ENCODE results near the gene MT1F. TPM values are rescaled to one million over a fixed set of nuclear protein-coding genes. Genes with fewer than 3 reads are reported as not detected.
A peak's percentile ranks its signal among the peaks of the same experiment; 100 is the strongest.

The MT1F gene
- total and polyA plus RNA-seq, 11 donors: 1.3 to 8.1 (median 1.9) TPM; not detected in 2

GRCh38 chr16:56684256-56684925, 26.6 kb downstream of the MT1F start:
- H3K27ac ChIP-seq: peak overlapping the region in 7 of 12 donors; percentile 9 to 88 (median 53)
- intact Hi-C loops (cut with DNase I): loop anchor here in 7 of 10 donors (5.0 kb wide), 4 partner anchors 47 to 162 kb away; partner anchors contain the start of genes MT2A (in 6 of the 7), BBS2 (in 1 of the 7), MT1A (in 1 of the 7) and MT1E (in 1 of the 7)
- 69 to 84% (median 79%) methylated on average over 4 of the region's 4 CpGs for WGBS, 4 donors
- TF ChIP-seq POLR2A (IDR thresholded peaks at IDR 0.05) (no peak), CTCF (IDR thresholded peaks at IDR 0.05) (no peak)
- ATAC-seq (no peak), DNase-seq (no peak)
- H3K4me3 ChIP-seq: peak overlapping the region in 2 of 12 donors; percentile 63 to 68
- H3K27me3 ChIP-seq: no peaks in the 10 kb centered on the region
- peaks cover 0 to 51% (median 23%) of the 10 kb centered on the region in 12 donors for H3K4me1 ChIP-seq
- H3K36me3 ChIP-seq: no peaks in the 10 kb centered on the region
- peaks cover 0 to 9% (median 0%) of the 10 kb centered on the region in 12 donors for H3K9me3 ChIP-seq

- H3K27me3 ChIP-seq: no peaks in the 10 kb centered on the region
- no peaks in the 10 kb centered on the region for H3K36me3 ChIP-seq
- DNase-seq: no peak
- intact Hi-C loops (cut with DNase I): loop anchor here in 7 of 10 donors (5.0 kb wide), 4 partner anchors 48 to 163 kb away; partner anchors contain the start of genes MT2A (in 6 of the 7), BBS2 (in 1 of the 7), MT1A (in 1 of the 7) and MT1E (in 1 of the 7)
- H3K4me1 ChIP-seq: peaks cover 0 to 47% (median 22%) of the 10 kb centered on the region in 12 donors
- H3K9me3 ChIP-seq: peaks cover 0 to 9% (median 0%) of the 10 kb centered on the region in 12 donors
- H3K27ac ChIP-seq: peak overlapping the region in 9 of 12 donors; percentile 9 to 86 (median 42)
- peak in 1 of 4 donors; percentile 8 for ATAC-seq
- TF ChIP-seq CTCF (IDR thresholded peaks at IDR 0.05) (no peak), POLR2A (IDR thresholded peaks at IDR 0.05) (no peak)
- WGBS, 4 donors: 52 to 82% (median 64%) methylated on average over 4 of the region's 4 CpGs
- peak overlapping the region in 1 of 12 donors; percentile 68 for H3K4me3 ChIP-seq
Observed at GRCh38 chr16:56684926-56685590, 27.3 kb downstream of the MT1F start.

- ATAC-seq: no peak
- WGBS, 4 donors: 92 to 96% (median 95%) methylated on average over 7 of the region's 7 CpGs
- TF ChIP-seq POLR2A (IDR thresholded peaks at IDR 0.05): no peak
Observed at GRCh38 chr16:56686758-56687157, 29.0 kb downstream of the MT1F start.

GRCh38 chr16:56688762-56689161, 31.0 kb downstream of the MT1F start:
- Histone ChIP-seq H3K9me3 (peaks cover 0 to 9% (median 0%) of the 10 kb centered on the region in 12 donors), H3K36me3 (no peaks in the 10 kb centered on the region), H3K4me3 (no peak overlapping the region), H3K27ac (no peak overlapping the region), H3K4me1 (peaks cover 0 to 20% (median 5%) of the 10 kb centered on the region in 12 donors), H3K27me3 (no peaks in the 10 kb centered on the region)
- 35 to 50% (median 46%) methylated on average over 1 of the region's 1 CpG for WGBS, 4 donors
- TF ChIP-seq CTCF (IDR thresholded peaks at IDR 0.05): no peak
- no peak for TF ChIP-seq POLR2A (IDR thresholded peaks at IDR 0.05)
- no peak for ATAC-seq
- intact Hi-C loops (cut with DNase I): no loop called here
- DNase-seq: no peak

More at GRCh38 chr16:56686758-56687157, 29.0 kb downstream of the MT1F start:
- Histone ChIP-seq H3K4me3 (no peak overlapping the region), H3K4me1 (peaks cover 0 to 32% (median 19%) of the 10 kb centered on the region in 12 donors), H3K9me3 (peaks cover 0 to 9% (median 0%) of the 10 kb centered on the region in 12 donors), H3K27ac (no peak overlapping the region), H3K36me3 (no peaks in the 10 kb centered on the region), H3K27me3 (no peaks in the 10 kb centered on the region)
- no peak for DNase-seq
- intact Hi-C loops (cut with DNase I): no loop called here
